LNCAP (cell line): ENCODE measurements around the gene CNTN4.

ENCODE experiments used
- TF ChIP-seq, protein P1 (sequence below): fragments of 450-650 bp; IDR thresholded peaks from 2 replicates; pipeline ENCODE4 v1.5.1; 2017; ENCODE audit warnings: mild to moderate bottlenecking

The CNTN4 gene

DNA sequence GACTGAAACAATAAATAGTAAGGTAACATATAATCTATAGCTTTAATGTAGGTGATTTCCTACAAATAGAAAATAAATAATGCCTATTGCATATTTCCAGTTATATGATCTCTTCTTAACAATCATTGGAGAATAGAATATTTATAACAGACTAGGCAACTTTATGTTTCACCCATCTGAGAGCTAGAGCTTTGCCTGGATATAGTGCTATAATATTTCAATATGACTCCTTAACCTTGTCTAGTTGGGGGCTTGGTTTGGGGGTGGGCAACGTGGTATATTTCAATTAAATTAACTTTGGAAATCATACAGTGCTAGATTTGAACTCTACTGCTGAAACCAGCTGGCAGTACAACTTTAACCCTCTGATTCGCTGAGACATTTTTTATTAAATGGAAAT, 265.2 kb downstream of the CNTN4 start:
- TF ChIP-seq, protein P1, sequence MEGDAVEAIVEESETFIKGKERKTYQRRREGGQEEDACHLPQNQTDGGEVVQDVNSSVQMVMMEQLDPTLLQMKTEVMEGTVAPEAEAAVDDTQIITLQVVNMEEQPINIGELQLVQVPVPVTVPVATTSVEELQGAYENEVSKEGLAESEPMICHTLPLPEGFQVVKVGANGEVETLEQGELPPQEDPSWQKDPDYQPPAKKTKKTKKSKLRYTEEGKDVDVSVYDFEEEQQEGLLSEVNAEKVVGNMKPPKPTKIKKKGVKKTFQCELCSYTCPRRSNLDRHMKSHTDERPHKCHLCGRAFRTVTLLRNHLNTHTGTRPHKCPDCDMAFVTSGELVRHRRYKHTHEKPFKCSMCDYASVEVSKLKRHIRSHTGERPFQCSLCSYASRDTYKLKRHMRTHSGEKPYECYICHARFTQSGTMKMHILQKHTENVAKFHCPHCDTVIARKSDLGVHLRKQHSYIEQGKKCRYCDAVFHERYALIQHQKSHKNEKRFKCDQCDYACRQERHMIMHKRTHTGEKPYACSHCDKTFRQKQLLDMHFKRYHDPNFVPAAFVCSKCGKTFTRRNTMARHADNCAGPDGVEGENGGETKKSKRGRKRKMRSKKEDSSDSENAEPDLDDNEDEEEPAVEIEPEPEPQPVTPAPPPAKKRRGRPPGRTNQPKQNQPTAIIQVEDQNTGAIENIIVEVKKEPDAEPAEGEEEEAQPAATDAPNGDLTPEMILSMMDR = no peak

DNA sequence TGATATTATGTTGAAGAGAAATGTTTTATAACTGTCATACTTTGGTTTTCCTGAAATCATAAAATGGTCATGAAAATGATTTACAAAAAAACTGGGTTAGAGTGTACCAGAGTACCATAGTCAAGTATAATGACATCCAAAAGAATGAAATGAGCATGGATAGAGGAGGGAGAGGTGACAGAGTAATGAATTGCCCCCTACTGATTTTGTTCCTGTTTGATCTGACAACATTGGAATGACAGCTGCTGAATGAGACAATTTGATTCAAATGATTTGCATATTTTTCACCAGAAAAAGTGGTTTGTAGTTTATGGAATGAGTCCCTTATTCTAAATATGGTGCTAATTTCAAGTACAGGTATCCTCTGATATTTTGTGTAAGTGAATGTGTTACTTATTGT, 271.7 kb downstream of the CNTN4 start:
- TF ChIP-seq, protein P1 = no peak

DNA sequence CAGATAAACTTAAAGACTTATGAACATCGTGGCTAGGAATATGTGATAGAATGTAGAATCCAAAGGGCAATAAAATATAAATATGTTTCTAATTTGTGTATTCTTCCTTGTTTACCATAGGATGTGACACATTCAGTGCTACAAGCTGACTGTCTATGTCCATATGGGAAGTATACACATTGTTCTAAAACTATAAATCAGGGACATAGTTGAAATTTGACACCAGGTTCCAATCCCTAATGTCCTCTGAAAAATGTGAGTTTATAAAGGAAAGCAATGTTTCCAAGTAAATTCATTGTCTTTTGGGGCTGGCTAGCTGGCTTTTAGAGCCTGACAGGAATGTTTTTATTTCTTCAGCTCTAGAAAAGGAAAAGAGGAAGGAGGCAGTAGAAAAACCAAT, 273.6 kb downstream of the CNTN4 start:
- TF ChIP-seq, protein P1 = no peak

DNA sequence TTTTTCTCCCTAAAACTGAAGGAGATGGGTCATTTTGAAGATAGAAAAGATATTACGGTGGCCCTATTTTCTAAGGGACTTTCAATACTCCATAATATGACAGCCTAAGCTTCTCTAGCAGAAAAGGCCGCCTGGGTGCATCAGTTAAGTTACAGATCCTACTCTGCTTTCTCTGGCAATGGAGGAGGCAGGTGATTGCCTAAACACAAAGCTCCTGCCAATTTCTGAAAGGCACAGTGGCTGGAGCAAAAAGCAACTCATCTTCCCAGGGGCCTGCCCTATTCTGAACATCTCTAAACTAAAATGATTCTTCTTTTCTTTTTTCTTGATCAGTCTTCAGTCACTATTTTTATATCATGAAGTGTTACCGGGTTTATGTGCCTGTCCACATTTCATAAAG, 276.7 kb downstream of the CNTN4 start:
- TF ChIP-seq, protein P1 = no peak

DNA sequence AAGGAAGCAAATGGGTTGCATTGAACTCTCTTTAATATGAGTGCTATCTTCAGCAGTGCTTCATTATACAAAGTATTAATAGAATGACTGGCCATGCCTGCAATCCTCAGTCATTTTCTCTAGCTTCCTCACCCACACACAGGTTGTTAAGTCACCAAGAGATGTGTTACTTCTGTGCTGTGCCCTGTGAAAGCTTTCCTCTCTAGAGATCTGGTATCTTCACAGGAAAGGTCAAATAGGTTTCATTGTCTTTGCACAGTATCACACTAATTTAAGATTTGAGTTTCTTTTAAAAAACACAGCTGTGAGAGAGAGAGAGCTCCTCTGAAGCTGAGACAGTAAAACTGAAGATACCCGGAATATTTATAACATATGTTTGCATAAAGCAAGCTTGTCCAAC, 278.6 kb downstream of the CNTN4 start:
- TF ChIP-seq, protein P1 = no peak

DNA sequence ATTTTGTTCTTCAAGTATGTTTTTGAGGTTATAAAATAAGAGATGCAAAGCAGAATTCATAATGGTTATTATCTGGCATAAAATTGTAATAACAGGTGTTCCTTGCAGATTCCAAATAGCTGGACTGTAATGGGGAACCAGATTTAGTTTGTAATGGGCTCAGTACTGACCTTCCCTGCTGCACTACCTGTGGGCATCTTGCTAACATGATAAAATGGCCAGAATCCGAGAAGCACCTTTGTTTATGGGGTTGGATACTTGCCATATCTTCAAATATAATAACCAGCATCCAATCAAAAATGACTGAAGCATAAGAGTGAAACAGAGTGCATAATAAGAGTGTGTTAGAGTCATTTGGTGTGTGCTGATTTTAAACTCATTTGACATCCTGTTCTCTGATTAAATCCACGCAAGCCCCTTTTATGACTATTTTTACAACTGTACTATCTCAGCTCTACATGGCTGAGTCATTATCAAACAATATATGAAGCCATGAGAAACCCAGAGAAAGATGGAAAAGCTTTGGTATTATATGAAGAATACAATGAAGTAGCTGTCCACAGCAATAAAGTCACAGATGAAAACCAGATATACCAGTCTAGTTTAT, 292.4 kb downstream of the CNTN4 start:
- TF ChIP-seq, protein P1 = no peak

DNA sequence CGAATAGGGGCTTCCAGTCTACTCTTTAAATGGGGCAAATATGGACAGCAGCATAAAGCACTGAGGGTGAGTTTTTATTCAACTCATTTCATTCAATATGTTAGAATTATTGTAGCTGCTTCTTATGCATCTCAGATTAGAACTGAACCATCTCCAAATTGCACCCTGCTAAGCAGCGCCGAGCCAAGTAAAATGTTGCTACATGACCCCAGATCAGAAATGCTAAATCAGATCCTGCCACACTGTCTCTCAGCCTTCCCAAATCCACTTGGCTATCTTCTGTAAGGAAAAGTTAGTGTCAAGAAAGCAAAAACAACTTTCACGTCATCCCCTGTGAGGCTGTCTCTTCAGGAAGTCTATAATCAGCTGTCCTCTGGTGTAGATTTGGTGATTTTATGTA, 293.2 kb downstream of the CNTN4 start:
- TF ChIP-seq, protein P1 = no peak

DNA sequence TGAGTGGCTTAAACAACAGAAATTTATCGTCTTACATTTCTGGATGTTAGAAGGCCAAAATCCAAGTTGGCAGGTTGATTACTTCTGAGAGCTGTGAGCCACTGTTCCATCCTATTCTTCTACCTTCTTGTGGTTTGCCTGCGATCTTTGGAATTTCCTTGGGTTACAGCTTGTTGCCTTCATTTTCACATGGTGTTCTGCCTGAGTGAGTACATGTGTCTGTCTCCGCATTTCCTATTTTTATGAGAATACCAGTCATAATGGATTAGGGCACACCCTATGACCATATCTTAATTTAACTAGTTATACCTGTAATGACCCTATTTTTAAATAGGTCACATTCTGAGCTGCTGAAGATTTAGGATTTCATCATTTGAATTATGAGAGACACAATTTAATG, 294.3 kb downstream of the CNTN4 start:
- TF ChIP-seq, protein P1 = no peak
